HepG2 (cell line): ENCODE measurements around the gene MTOR. TPM values are rescaled to one million over a fixed set of nuclear protein-coding genes. Genes with fewer than 3 reads are reported as not detected.

Experiments used
- ARNT2 ChIP-seq: sonication (generic); formaldehyde crosslinking; IDR thresholded peaks from 2 replicates; pipeline ENCODE4 v1.8.0; 2022; ENCODE audit warnings: mild to moderate bottlenecking, low read depth, missing genetic modification reagents, moderate library complexity
- CC2D1A ChIP-seq: sonication (generic); formaldehyde crosslinking; IDR thresholded peaks from 2 replicates; pipeline ENCODE4 v1.8.1; 2023; ENCODE audit warnings: mild to moderate bottlenecking, missing genetic modification reagents
- HMG20B ChIP-seq: conservative IDR thresholded peaks from 2 replicates; pipeline ENCODE4 v1.6.1; 2016; ENCODE audit warnings: missing genetic modification reagents, missing compliant biosample characterization
- JUNB ChIP-seq: sonication (generic); formaldehyde crosslinking; IDR thresholded peaks from 2 replicates; pipeline ENCODE4 v1.8.0; 2022; ENCODE audit warnings: missing genetic modification reagents, mild to moderate bottlenecking, borderline replicate concordance
- KLF11 ChIP-seq: IDR thresholded peaks from 2 replicates; pipeline ENCODE4 v1.6.1; 2016; ENCODE audit warnings: missing compliant biosample characterization
- KMT2B ChIP-seq: IDR thresholded peaks from 2 replicates; pipeline ENCODE4 v1.6.1; 2016; ENCODE audit warnings: missing genetic modification reagents, missing compliant biosample characterization
- PAX8 ChIP-seq: sonication (generic); formaldehyde crosslinking; IDR thresholded peaks from 2 replicates; pipeline ENCODE4 v1.8.0; 2022; ENCODE audit warnings: mild to moderate bottlenecking, missing genetic modification reagents, borderline replicate concordance
- RCOR2 ChIP-seq: IDR thresholded peaks from 2 replicates; pipeline ENCODE4 v1.6.1; 2016; ENCODE audit warnings: missing biosample characterization, missing genetic modification reagents
- SIX1 ChIP-seq: sonication (generic); formaldehyde crosslinking; IDR thresholded peaks from 2 replicates; pipeline ENCODE4 v1.4.0; 2020; ENCODE audit warnings: missing genetic modification reagents, borderline replicate concordance
- SMARCC2 ChIP-seq: fragments of 450-650 bp; IDR thresholded peaks from 2 replicates; pipeline ENCODE4 v1.6.1; 2017; ENCODE audit warnings: antibody characterized with exemption, mild to moderate bottlenecking
- SMARCE1 ChIP-seq: fragments of 450-650 bp; IDR thresholded peaks from 2 replicates; pipeline ENCODE4 v1.6.1; 2017; ENCODE audit warnings: borderline replicate concordance
- SP4 ChIP-seq: sonication (generic); formaldehyde crosslinking; IDR thresholded peaks from 2 replicates; pipeline ENCODE4 v1.8.1; 2023; ENCODE audit warnings: mild to moderate bottlenecking, missing genetic modification reagents
- ZIK1 ChIP-seq: sonication (generic); formaldehyde crosslinking; IDR thresholded peaks from 2 replicates; pipeline ENCODE4 v1.5.0; 2020; ENCODE audit warnings: mild to moderate bottlenecking, low read depth, missing genetic modification reagents, borderline replicate concordance
- ZNF367 ChIP-seq: sonication (generic); formaldehyde crosslinking; IDR thresholded peaks from 2 replicates; pipeline ENCODE4 v1.4.0; 2020; ENCODE audit warnings: missing genetic modification reagents, borderline replicate concordance
- ZNF430 ChIP-seq: sonication (generic); formaldehyde crosslinking; IDR thresholded peaks from 2 replicates; pipeline ENCODE4 v1.9.0; 2021; ENCODE audit warnings: mild to moderate bottlenecking, missing genetic modification reagents
- polyA plus RNA-seq, 8 experiments: library from polyadenylated mRNA; depleted of rRNA in 3 of 8; stranded (reverse) in 7 of 8; unstranded in 1 of 8; fragments of >200 nt; fragmentation: Illumina TruSeq in 4 of 8; extraction: Trizol in 4 of 8; gene quantifications; 2 replicates each; pipeline versions ENCODE4 v1.2.1 to v1.2.3, GENCODE V29; 2011 to 2016; ENCODE audit warnings: low read depth in 4 of 8, missing spikeins in 1 of 8, mixed read lengths in 1 of 8; ENCODE audit not compliant: insufficient read depth in 1 of 8
- total RNA-seq, 5 experiments: library from RNA; depleted of rRNA; stranded (reverse); fragments of >200 nt; fragmentation: Illumina TruSeq; extraction: Trizol; gene quantifications; 2 replicates each; pipeline ENCODE4 v1.2.3, GENCODE V29; 2016; ENCODE audit warnings: low read depth in 1 of 5
- TF ChIP-seq, protein P1 (sequence below): sonication (generic); formaldehyde crosslinking; IDR thresholded peaks from 2 replicates; pipeline ENCODE4 v1.9.0; 2021; ENCODE audit warnings: missing genetic modification reagents, borderline replicate concordance
- TF ChIP-seq, protein P2 (sequence below): sonication (generic); formaldehyde crosslinking; IDR thresholded peaks from 2 replicates; pipeline ENCODE4 v1.8.1; 2023; ENCODE audit warnings: missing genetic modification reagents, mild to moderate bottlenecking, borderline replicate concordance
- TF ChIP-seq, protein P3 (sequence below): IDR thresholded peaks from 2 replicates; pipeline ENCODE4 v1.6.1; 2016; ENCODE audit warnings: missing biosample characterization, missing genetic modification reagents, low read depth
- TF ChIP-seq, protein P4 (sequence below): sonication (generic); formaldehyde crosslinking; IDR thresholded peaks from 2 replicates; pipeline ENCODE4 v1.5.1; 2020; ENCODE audit warnings: missing genetic modification reagents, mild to moderate bottlenecking, borderline replicate concordance
- TF ChIP-seq, protein P5 (sequence below): sonication (generic); IDR thresholded peaks from 2 replicates; pipeline ENCODE4 v1.6.1; 2016; ENCODE audit warnings: low read depth, borderline replicate concordance
- TF ChIP-seq, protein P6 (sequence below): sonication (generic); formaldehyde crosslinking; IDR thresholded peaks from 2 replicates; pipeline ENCODE4 v1.5.0; 2020; ENCODE audit warnings: missing genetic modification reagents, mild to moderate bottlenecking, borderline replicate concordance

Gene MTOR
- total and polyA plus RNA-seq, 2 of the 13 experiments (the other 11 are each of a cell fraction or from before 2014, with no cell fraction given) = 24.6 to 34.6 TPM

DNA sequence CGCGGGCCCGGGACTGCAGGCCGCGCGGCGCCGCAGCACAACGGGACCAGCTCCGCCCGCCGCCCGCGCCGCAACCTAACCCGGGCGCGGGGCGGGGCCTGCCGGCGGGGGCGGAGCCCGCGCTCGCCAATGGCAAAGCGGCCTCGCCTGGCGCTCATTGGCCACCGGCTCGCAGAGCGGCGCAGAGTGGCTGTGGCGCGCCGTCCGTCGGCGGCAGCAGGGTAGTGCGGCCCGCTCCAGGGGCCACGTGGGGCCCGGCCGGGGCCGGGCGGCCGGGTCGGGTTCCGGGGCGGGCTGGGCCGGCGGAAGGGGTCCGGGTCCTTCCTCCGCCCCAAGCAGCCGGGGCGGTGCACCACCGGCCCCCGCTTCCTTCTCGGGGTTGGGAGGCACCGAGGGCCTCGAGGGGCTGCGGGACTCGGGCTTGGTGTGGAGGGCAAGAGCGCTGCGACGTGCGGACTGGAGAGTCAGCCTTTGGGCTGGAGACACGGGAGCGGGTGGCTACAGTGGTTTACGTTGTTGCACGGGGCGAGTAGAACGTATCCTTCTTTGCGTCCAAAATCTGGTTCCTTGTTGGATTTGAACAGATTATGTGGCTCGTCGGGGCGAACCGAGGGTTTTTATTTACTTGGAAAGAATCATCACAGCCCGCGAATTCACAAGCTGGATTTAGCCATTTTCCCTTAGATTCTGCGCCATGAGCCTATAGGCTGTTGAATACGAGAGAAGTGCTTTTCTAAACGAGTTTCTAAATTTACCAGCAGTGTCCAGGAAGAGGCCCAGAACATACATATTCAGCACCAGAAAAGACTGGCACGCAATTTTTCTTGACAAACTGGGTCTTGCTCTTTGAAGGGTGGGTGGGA is 202.2 kb downstream of the MTOR start, which contains the start of gene SRM (continued):
- TF ChIP-seq, protein P1, sequence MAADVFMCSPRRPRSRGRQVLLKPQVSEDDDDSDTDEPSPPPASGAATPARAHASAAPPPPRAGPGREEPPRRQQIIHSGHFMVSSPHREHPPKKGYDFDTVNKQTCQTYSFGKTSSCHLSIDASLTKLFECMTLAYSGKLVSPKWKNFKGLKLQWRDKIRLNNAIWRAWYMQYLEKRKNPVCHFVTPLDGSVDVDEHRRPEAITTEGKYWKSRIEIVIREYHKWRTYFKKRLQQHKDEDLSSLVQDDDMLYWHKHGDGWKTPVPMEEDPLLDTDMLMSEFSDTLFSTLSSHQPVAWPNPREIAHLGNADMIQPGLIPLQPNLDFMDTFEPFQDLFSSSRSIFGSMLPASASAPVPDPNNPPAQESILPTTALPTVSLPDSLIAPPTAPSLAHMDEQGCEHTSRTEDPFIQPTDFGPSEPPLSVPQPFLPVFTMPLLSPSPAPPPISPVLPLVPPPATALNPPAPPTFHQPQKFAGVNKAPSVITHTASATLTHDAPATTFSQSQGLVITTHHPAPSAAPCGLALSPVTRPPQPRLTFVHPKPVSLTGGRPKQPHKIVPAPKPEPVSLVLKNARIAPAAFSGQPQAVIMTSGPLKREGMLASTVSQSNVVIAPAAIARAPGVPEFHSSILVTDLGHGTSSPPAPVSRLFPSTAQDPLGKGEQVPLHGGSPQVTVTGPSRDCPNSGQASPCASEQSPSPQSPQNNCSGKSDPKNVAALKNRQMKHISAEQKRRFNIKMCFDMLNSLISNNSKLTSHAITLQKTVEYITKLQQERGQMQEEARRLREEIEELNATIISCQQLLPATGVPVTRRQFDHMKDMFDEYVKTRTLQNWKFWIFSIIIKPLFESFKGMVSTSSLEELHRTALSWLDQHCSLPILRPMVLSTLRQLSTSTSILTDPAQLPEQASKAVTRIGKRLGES (CRISPR knock-in tag) = no peak
- TF ChIP-seq ZIK1 (CRISPR knock-in tag) (no peak), JUNB (CRISPR knock-in tag) (no peak), ARNT2 (CRISPR knock-in tag) (no peak), CC2D1A (CRISPR knock-in tag) (no peak), PAX8 (CRISPR knock-in tag) (no peak), ZNF430 (CRISPR knock-in tag) (no peak), SIX1 (CRISPR knock-in tag) (no peak), RCOR2 (no peak), KMT2B (CRISPR knock-in tag) (no peak), SMARCE1 (no peak), SP4 (CRISPR knock-in tag) (peak; percentile 70), HMG20B (CRISPR knock-in tag) (no peak), SMARCC2 (no peak), KLF11 (CRISPR knock-in tag) (no peak), ZNF367 (CRISPR knock-in tag) (no peak)
- TF ChIP-seq, protein P2, sequence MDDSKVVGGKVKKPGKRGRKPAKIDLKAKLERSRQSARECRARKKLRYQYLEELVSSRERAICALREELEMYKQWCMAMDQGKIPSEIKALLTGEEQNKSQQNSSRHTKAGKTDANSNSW (CRISPR knock-in tag) = no peak
- TF ChIP-seq, protein P3, sequence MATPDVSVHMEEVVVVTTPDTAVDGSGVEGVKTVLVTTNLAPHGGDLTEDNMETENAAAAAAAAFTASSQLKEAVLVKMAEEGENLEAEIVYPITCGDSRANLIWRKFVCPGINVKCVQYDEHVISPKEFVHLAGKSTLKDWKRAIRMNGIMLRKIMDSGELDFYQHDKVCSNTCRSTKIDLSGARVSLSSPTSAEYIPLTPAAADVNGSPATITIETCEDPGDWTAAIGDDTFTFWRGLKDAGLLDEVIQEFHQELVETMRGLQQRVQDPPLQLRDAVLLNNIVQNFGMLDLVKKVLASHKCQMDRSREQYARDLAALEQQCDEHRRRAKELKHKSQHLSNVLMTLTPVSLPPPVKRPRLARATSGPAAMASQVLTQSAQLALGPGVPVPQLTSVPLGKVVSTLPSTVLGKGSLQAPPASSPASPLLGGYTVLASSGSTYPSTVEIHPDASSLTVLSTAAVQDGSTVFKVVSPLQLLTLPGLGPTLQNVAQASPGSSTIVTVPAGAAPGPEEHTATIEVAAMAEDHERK (CRISPR knock-in tag) = no peak
- TF ChIP-seq, protein P4, sequence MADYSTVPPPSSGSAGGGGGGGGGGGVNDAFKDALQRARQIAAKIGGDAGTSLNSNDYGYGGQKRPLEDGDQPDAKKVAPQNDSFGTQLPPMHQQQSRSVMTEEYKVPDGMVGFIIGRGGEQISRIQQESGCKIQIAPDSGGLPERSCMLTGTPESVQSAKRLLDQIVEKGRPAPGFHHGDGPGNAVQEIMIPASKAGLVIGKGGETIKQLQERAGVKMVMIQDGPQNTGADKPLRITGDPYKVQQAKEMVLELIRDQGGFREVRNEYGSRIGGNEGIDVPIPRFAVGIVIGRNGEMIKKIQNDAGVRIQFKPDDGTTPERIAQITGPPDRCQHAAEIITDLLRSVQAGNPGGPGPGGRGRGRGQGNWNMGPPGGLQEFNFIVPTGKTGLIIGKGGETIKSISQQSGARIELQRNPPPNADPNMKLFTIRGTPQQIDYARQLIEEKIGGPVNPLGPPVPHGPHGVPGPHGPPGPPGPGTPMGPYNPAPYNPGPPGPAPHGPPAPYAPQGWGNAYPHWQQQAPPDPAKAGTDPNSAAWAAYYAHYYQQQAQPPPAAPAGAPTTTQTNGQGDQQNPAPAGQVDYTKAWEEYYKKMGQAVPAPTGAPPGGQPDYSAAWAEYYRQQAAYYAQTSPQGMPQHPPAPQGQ (CRISPR knock-in tag) = no peak
- TF ChIP-seq, protein P5, sequence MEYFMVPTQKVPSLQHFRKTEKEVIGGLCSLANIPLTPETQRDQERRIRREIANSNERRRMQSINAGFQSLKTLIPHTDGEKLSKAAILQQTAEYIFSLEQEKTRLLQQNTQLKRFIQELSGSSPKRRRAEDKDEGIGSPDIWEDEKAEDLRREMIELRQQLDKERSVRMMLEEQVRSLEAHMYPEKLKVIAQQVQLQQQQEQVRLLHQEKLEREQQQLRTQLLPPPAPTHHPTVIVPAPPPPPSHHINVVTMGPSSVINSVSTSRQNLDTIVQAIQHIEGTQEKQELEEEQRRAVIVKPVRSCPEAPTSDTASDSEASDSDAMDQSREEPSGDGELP = no peak; the same call in 1 of the 2 replicates
- TF ChIP-seq, protein P6, sequence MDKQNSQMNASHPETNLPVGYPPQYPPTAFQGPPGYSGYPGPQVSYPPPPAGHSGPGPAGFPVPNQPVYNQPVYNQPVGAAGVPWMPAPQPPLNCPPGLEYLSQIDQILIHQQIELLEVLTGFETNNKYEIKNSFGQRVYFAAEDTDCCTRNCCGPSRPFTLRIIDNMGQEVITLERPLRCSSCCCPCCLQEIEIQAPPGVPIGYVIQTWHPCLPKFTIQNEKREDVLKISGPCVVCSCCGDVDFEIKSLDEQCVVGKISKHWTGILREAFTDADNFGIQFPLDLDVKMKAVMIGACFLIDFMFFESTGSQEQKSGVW (CRISPR knock-in tag) = no peak
